IPS-11a (cell line): ENCODE results near the gene KIAA0930.

ENCODE experiments used
- H3K4me3 ChIP-seq: one replicate; pipeline ENCODE4 v1.5.1; 2013; ENCODE audit warnings: low read depth, low read length, control low read depth

Gene KIAA0930

GRCh38 chr22:45154383-45154782 is 86.3 kb downstream of the KIAA0930 start:
- no peak overlapping the region for H3K4me3 ChIP-seq

GRCh38 chr22:45151503-45151902 is 89.2 kb downstream of the KIAA0930 start:
- no peak overlapping the region for H3K4me3 ChIP-seq

- no peak overlapping the region for H3K4me3 ChIP-seq
Measured at GRCh38 chr22:45150139-45150538, 90.6 kb downstream of the KIAA0930 start.

- no peak overlapping the region for H3K4me3 ChIP-seq
Measured at GRCh38 chr22:45149671-45150070, 91.0 kb downstream of the KIAA0930 start.

GRCh38 chr22:45144916-45145315 is 95.8 kb downstream of the KIAA0930 start:
- H3K4me3 ChIP-seq, result no peak overlapping the region

GRCh38 chr22:45142376-45142775 is 98.3 kb downstream of the KIAA0930 start:
- H3K4me3 ChIP-seq, result no peak overlapping the region
